H1 (cell line): ENCODE data around the gene FASTK. TPM values are rescaled to one million over a fixed set of nuclear protein-coding genes. Genes with fewer than 3 reads are reported as not detected.
A peak's percentile ranks its signal among the peaks of the same experiment; 100 is the strongest.
"Not testable (repeated sequence)": the region's sequence is repeated elsewhere in the genome, so short reads cannot be mapped to it uniquely, and the experiment has no call there.

Experiments
- CTCF ChIA-PET: fragments of 300-600 bp; sonication (Branson Sonifier 250); formaldehyde crosslinking; loops from one replicate; lab custom pipeline; 2021; ENCODE audit not compliant: partially characterized antibody; lab: Charles Lee
- POLR2A ChIA-PET: fragments of 300-600 bp; sonication (Branson Sonifier 250); formaldehyde crosslinking; loops from one replicate; lab custom pipeline; 2021; ENCODE audit warnings: inconsistent platforms; ENCODE audit not compliant: partially characterized antibody; lab: Charles Lee
- DNase-seq, 2 experiments: peaks; one replicate each; pipeline versions ENCODE4 v3.0.0 to v3.0.0-alpha.2; 2010 to 2022; ENCODE audit warnings: low spot score in 2 of 2, low read depth in 1 of 2, mixed read lengths in 1 of 2
- FAIRE-seq: peaks from 2 replicates; lab custom pipeline; 2011; peaks lifted over from hg19 to GRCh38; lab: Jason Lieb, UNC
- H2AFZ ChIP-seq: 2 replicates; pipeline ENCODE4 v1.8.1; 2012; ENCODE audit warnings: low read length, inconsistent platforms
- H2AK5ac ChIP-seq: 2 replicates; pipeline ENCODE4 v1.6.1; 2013; ENCODE audit warnings: low read depth, low read length
- H2BK120ac ChIP-seq: replicated peaks from 2 replicates; pipeline ENCODE3; 2013; ENCODE audit warnings: low read depth, low read length, inconsistent platforms
- H2BK12ac ChIP-seq: 2 replicates; pipeline ENCODE4 v1.6.1; 2013; ENCODE audit warnings: low read depth, low read length
- H2BK15ac ChIP-seq: 2 replicates; pipeline ENCODE4 v1.6.1; 2013; ENCODE audit warnings: low read length
- H2BK20ac ChIP-seq: 2 replicates; pipeline ENCODE4 v1.6.1; 2013; ENCODE audit warnings: low read length
- H2BK5ac ChIP-seq: 2 replicates; pipeline ENCODE4 v1.6.1; 2013; ENCODE audit warnings: low read depth, low read length
- H3K14ac ChIP-seq: 2 replicates; pipeline ENCODE4 v1.6.1; 2013; ENCODE audit warnings: inconsistent platforms; ENCODE audit not compliant: insufficient read length
- H3K18ac ChIP-seq: 2 replicates; pipeline ENCODE4 v1.6.1; 2013; ENCODE audit warnings: low read length; ENCODE audit errors: extremely low read depth
- H3K23ac ChIP-seq: 2 replicates; pipeline ENCODE4 v1.6.1; 2013; ENCODE audit warnings: inconsistent platforms; ENCODE audit not compliant: insufficient read length
- H3K23me2 ChIP-seq: 2 replicates; pipeline ENCODE4 v1.6.1; 2013; ENCODE audit warnings: low read depth, low read length
- H3K27ac ChIP-seq: 2 replicates; pipeline ENCODE4 v1.6.1; 2011; ENCODE audit warnings: low read depth, low read length, inconsistent platforms
- H3K27me3 ChIP-seq, 4 experiments: replicated peaks in 1 of 4; 1 replicate in 1 of 4; 2 replicates in 3 of 4; pipeline versions ENCODE4 v1.6.1 to v1.8.1; 2011 to 2013; ENCODE audit warnings: low read length in 3 of 4, mild to moderate bottlenecking in 3 of 4, inconsistent platforms in 2 of 4, mixed read lengths in 2 of 4, moderate library complexity in 1 of 4; ENCODE audit not compliant: control insufficient read depth in 3 of 4, insufficient read depth in 3 of 4; ENCODE audit errors: extremely low read depth in 1 of 4
- H3K36me3 ChIP-seq, 4 experiments: 2 replicates each; pipeline versions ENCODE4 v1.6.1 to v1.8.1; 2011 to 2013; ENCODE audit warnings: mild to moderate bottlenecking in 4 of 4, low read length in 3 of 4, moderate library complexity in 2 of 4, control low read depth in 1 of 4, inconsistent platforms in 1 of 4; ENCODE audit not compliant: insufficient read depth in 4 of 4, control insufficient read depth in 2 of 4
- H3K4ac ChIP-seq: replicated peaks from 2 replicates; pipeline ENCODE3; 2013; ENCODE audit warnings: low read length, low read depth, mixed read lengths, inconsistent platforms; ENCODE audit not compliant: insufficient read length
- H3K4me1 ChIP-seq, 4 experiments: replicated peaks in 1 of 4; 1 replicate in 1 of 4; 2 replicates in 3 of 4; pipeline versions ENCODE4 v1.6.1 to v1.8.1; 2011 to 2013; ENCODE audit warnings: low read length in 3 of 4, inconsistent platforms in 2 of 4, mixed read lengths in 1 of 4; ENCODE audit not compliant: insufficient read depth in 4 of 4, control insufficient read depth in 3 of 4
- H3K4me2 ChIP-seq, 2 experiments: 2 replicates each; pipeline versions ENCODE4 v1.6.1 to v1.8.1; 2011 to 2013; ENCODE audit warnings: low read depth in 2 of 2, low read length in 2 of 2, control low read depth in 1 of 2, inconsistent platforms in 1 of 2, mild to moderate bottlenecking in 1 of 2; ENCODE audit not compliant: insufficient read depth in 1 of 2
- H3K4me3 ChIP-seq, 4 experiments: fragments of 200-600, 300-600 bp in 1 of 4; sonication (generic), shearing (Covaris generic), sonication (Bioruptor Twin) in 1 of 4; 2 replicates each; pipeline versions ENCODE4 v1.5.1 to v1.8.1; 2011 to 2016; ENCODE audit warnings: low read length in 4 of 4, low read depth in 3 of 4, control low read depth in 2 of 4, inconsistent platforms in 2 of 4, mild to moderate bottlenecking in 2 of 4, mixed read lengths in 1 of 4, moderate library complexity in 1 of 4; ENCODE audit not compliant: insufficient read depth in 2 of 4; ENCODE audit errors: extremely low read depth in 1 of 4
- H3K56ac ChIP-seq: replicated peaks from 2 replicates; pipeline ENCODE3; 2013; ENCODE audit warnings: low read depth, mild to moderate bottlenecking, mixed read lengths, low read length, inconsistent platforms; ENCODE audit not compliant: insufficient read length
- H3K79me1 ChIP-seq: 2 replicates; pipeline ENCODE4 v1.6.1; 2013; ENCODE audit warnings: low read depth, low read length, control low read depth
- H3K79me2 ChIP-seq, 2 experiments: 2 replicates each; pipeline versions ENCODE4 v1.6.1 to v1.8.1; 2012 to 2013; ENCODE audit warnings: low read length in 2 of 2, mild to moderate bottlenecking in 2 of 2, inconsistent platforms in 1 of 2; ENCODE audit not compliant: insufficient read depth in 2 of 2, control insufficient read depth in 1 of 2
- H3K9ac ChIP-seq, 4 experiments: replicated peaks in 1 of 4; 1 replicate in 1 of 4; 2 replicates in 3 of 4; pipeline versions ENCODE4 v1.6.1 to v1.8.1; 2011 to 2013; ENCODE audit warnings: low read depth in 3 of 4, low read length in 3 of 4, control low read depth in 2 of 4, mild to moderate bottlenecking in 2 of 4, moderate library complexity in 2 of 4, inconsistent platforms in 1 of 4; ENCODE audit errors: extremely low read depth in 1 of 4
- H3K9me3 ChIP-seq, 2 experiments: 2 replicates each; pipeline versions ENCODE4 v1.6.1 to v1.8.1; 2012 to 2013; ENCODE audit warnings: mild to moderate bottlenecking in 2 of 2, moderate library complexity in 2 of 2, control low read depth in 1 of 2, inconsistent platforms in 1 of 2, low read depth in 1 of 2, low read length in 1 of 2, mixed read lengths in 1 of 2; ENCODE audit not compliant: insufficient read depth in 2 of 2
- H4K20me1 ChIP-seq, 2 experiments: replicated peaks in 1 of 2; 2 replicates each; pipeline versions ENCODE3 to v1.8.1; 2011 to 2013; ENCODE audit warnings: inconsistent platforms in 2 of 2, low read length in 2 of 2, mild to moderate bottlenecking in 1 of 2; ENCODE audit not compliant: insufficient read depth in 2 of 2, control insufficient read depth in 1 of 2
- H4K5ac ChIP-seq: 2 replicates; pipeline ENCODE4 v1.6.1; 2013; ENCODE audit warnings: low read length, low read depth, mixed read lengths, inconsistent platforms; ENCODE audit not compliant: insufficient read length
- H4K8ac ChIP-seq: 2 replicates; pipeline ENCODE4 v1.8.0; 2013; ENCODE audit warnings: mild to moderate bottlenecking, moderate library complexity, low read length, inconsistent platforms; ENCODE audit not compliant: insufficient read depth; ENCODE audit errors: extremely low read depth
- H4K91ac ChIP-seq: replicated peaks from 2 replicates; pipeline ENCODE3; 2013; ENCODE audit warnings: low read length, mixed read lengths, inconsistent platforms; ENCODE audit not compliant: insufficient read length
- WGBS, 2 experiments: shearing (Covaris generic) in 1 of 2; methylation state at CpG; one replicate each; pipeline versions ENCODE4 v1.1.6 to v1.1.7; 2013 to 2015; ENCODE audit warnings: low lambda C conversion rate in 2 of 2, mixed read lengths in 2 of 2, inconsistent platforms in 1 of 2, low coverage in 1 of 2, missing lambda C conversion rate in 1 of 2; ENCODE audit not compliant: insufficient replicate concordance in 2 of 2, insufficient coverage in 1 of 2, insufficient read length in 1 of 2; ENCODE audit errors: extremely low coverage in 1 of 2, missing lambda C conversion rate in 1 of 2; 5-methylcytosine and 5-hydroxymethylcytosine counted together
- polyA plus RNA-seq, 7 experiments: library from polyadenylated mRNA; depleted of rRNA in 3 of 7; stranded (reverse) in 5 of 7; unstranded in 2 of 7; fragments of >200 nt in 5 of 7; fragments of 200-250 nt in 2 of 7; gene quantifications; 1 replicate in 5 of 7; 2 replicates in 1 of 7; 4 replicates in 1 of 7; pipeline versions ENCODE4 v1.2.1 to v1.2.3, GENCODE V29; 2011 to 2013; ENCODE audit warnings: missing spikeins in 2 of 7, mixed read lengths in 2 of 7
- total RNA-seq: library from RNA; stranded (reverse); fragmentation: NEBNext Ultra II Directional; extraction: Animal tissue kit (Norgen Biotek cat#: 25700); gene quantifications from 2 replicates; pipeline ENCODE4 v1.2.1, GENCODE V29; 2021
- TF ChIP-seq, protein P1 (sequence below): IDR thresholded peaks from 2 replicates; pipeline ENCODE4 v1.6.1; 2012; ENCODE audit warnings: inconsistent platforms

The FASTK gene
- total and polyA plus RNA-seq, 2 of the 8 experiments (the other 6 are each of a cell fraction or from before 2014, with no cell fraction given) = 39.4 to 84.0 TPM

DNA sequence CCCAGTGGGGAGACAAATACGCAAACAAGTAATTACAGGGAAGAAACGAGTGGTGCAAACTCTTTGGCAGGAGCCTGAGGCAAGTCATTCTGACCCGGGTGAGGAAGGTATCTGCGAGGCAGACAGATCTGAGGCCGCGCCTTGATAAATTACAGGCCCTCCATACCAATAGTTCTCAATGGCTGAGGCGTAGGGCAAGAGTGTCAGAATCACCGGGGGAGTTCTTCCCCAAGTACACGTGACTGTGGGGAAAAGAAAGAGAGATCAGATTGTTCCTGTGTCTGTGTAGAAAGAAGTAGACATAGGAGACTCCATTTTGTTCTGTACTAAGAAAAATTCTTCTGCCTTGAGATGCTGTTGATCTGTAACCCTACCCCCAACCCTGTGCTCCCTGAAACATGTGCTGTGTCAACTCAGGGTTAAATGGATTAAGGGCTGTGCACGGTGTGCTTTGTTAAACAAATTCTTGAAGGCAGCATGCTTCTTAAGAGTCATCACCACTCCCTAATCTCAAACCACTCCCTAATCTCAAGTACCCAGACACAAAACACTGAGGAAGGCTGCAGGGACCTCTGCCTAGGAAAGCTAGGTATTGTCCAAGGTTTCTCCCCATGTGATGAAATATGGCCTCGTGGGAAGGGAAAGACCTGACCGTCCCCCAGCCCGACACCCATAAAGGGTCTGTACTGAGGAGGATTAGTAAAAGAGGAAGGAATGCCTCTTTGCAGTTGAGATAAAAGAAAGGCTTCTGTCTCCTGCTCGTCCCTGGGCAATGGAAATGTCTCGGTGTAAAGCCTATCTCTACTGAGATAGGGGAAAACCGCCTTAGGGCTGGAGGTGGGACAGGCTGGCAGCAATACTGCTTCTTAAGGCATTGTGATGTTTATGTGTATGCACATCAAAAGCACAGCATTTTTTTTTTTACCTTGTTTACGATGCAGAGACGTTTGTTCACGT, 53.6 kb downstream of the FASTK start:
- H3K23ac ChIP-seq, H2BK5ac ChIP-seq, H3K56ac ChIP-seq, H4K8ac ChIP-seq, H3K4ac ChIP-seq, H2BK20ac ChIP-seq, DNase-seq, FAIRE-seq, H2AFZ ChIP-seq, H3K4me1 ChIP-seq, H4K20me1 ChIP-seq, H3K23me2 ChIP-seq, H3K9ac ChIP-seq, H3K79me1 ChIP-seq, H3K14ac ChIP-seq, H3K9me3 ChIP-seq, H3K27me3 ChIP-seq, H2BK15ac ChIP-seq, H3K79me2 ChIP-seq, H3K18ac ChIP-seq, H3K36me3 ChIP-seq: not testable (repeated sequence)
- TF ChIP-seq, protein P1, sequence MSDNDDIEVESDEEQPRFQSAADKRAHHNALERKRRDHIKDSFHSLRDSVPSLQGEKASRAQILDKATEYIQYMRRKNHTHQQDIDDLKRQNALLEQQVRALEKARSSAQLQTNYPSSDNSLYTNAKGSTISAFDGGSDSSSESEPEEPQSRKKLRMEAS = peak; percentile 44; the same call in 1 of the 2 replicates
- Histone ChIP-seq H4K91ac (peak overlapping the region; percentile 49), H4K5ac (peak overlapping the region; percentile 31), H2BK12ac (peak overlapping the region; percentile 50; the same call in 1 of the 2 replicates), H2AK5ac (0 out of 2 replicates have a peak overlapping the region, but pooled peaks have one; percentile 39), H3K27ac (peak overlapping the region; percentile 13; the same call in 1 of the 2 replicates), H3K4me2 (peak overlapping the region; percentile 75 to 90), H3K4me3 (peak overlapping the region in 3 of 4 experiments; percentile 15 to 71 (median 32); a peak in 6 of 8 replicates), H2BK120ac (peak overlapping the region; percentile 60)
- POLR2A ChIA-PET = interaction anchor here (1.0 to 3.2 kb wide), 5 partner anchors 9 to 36 kb away, joined by 3 to 18 read pairs (median 7); partner anchors contain the start of gene CDK5
- WGBS, 2 experiments = 52% methylated on average over 19 of the region's 19 CpGs; no CpG with 5 or more reads in 1 of the 2 experiments
- CTCF ChIA-PET = interaction anchor here (0.5 to 2.7 kb wide), 10 partner anchors 8 to 145 kb away, joined by 3 to 24 read pairs (median 10); partner anchors contain the start of gene CDK5
